HL-60 (cell line): ENCODE measurements around the gene DSC3.

Experiments used
- CTCF ChIP-seq: IDR thresholded peaks from one replicate; pipeline ENCODE4 v1.5.1; 2011; ENCODE audit warnings: low read length, control low read depth, inconsistent platforms; ENCODE audit not compliant: insufficient read depth
- POLR2AphosphoS5 ChIP-seq: IDR thresholded peaks from 2 replicates; pipeline ENCODE4 v1.6.1; 2012; ENCODE audit warnings: low read depth
- REST ChIP-seq: IDR thresholded peaks from 2 replicates; pipeline ENCODE4 v1.6.1; 2012; ENCODE audit warnings: low read depth; ENCODE audit not compliant: insufficient replicate concordance

- TF ChIP-seq CTCF (peak; percentile 39), POLR2AphosphoS5 (no peak), REST (no peak)
Observed at GRCh38 chr18:30971338-30971956, 71.1 kb downstream of the DSC3 start.
